Measurements from ENCODE around the gene HASPIN. TPM values are rescaled to one million over a fixed set of nuclear protein-coding genes. Genes with fewer than 3 reads are reported as not detected.
A peak's percentile ranks its signal among the peaks of the same experiment; 100 is the strongest.
"Not testable (repeated sequence)": the region's sequence is repeated elsewhere in the genome, so short reads cannot be mapped to it uniquely, and the experiment has no call there.

HASPIN gene
- total RNA-seq, 2 donors from 2014 or later = 44.2 to 64.6 TPM

- H3K4me1 Mint-ChIP-seq (ENCODE audit: low read depth in 2 of 2) = peaks cover 23 to 32% of the 10 kb centered on the region in 2 donors
- H3K27me3 Mint-ChIP-seq = no peaks in the 10 kb centered on the region
- ATAC-seq (no peak), DNase-seq (ENCODE audit: low spot score) (no peak)
- peak overlapping the region; percentile 89 to 90 for H3K27ac Mint-ChIP-seq
- no peaks in the 10 kb centered on the region for H3K9me3 Mint-ChIP-seq
- H3K36me3 Mint-ChIP-seq = peaks cover 26% of the 10 kb centered on the region
- H3K4me3 Mint-ChIP-seq = peak overlapping the region; percentile 76
These were observed 34.2 kb upstream of the HASPIN start for GRCh38 chr17:3689262-3690093.

GRCh38 chr17:3690094-3690715 lies 33.5 kb upstream of the HASPIN start:
- Mint-ChIP-seq H3K9me3 (no peaks in the 10 kb centered on the region), H3K27ac (peak overlapping the region; percentile 90 to 92), H3K36me3 (peaks cover 30% of the 10 kb centered on the region), H3K4me3 (peak overlapping the region; percentile 76), H3K4me1 (ENCODE audit: low read depth in 2 of 2) (peaks cover 25 to 34% of the 10 kb centered on the region in 2 donors), H3K27me3 (no peaks in the 10 kb centered on the region)
- DNase-seq (ENCODE audit: low spot score) = no peak
- ATAC-seq = no peak

GRCh38 chr17:3691617-3692067 lies 32.1 kb upstream of the HASPIN start:
- Mint-ChIP-seq H3K9me3 (no peaks in the 10 kb centered on the region), H3K27ac (peak overlapping the region; percentile 90 to 92), H3K4me3 (peak overlapping the region; percentile 67), H3K4me1 (ENCODE audit: low read depth in 2 of 2) (peaks cover 23 to 40% of the 10 kb centered on the region in 2 donors), H3K36me3 (peaks cover 30% of the 10 kb centered on the region), H3K27me3 (no peaks in the 10 kb centered on the region)
- ATAC-seq (no peak), DNase-seq (ENCODE audit: low spot score) (no peak)

DNA sequence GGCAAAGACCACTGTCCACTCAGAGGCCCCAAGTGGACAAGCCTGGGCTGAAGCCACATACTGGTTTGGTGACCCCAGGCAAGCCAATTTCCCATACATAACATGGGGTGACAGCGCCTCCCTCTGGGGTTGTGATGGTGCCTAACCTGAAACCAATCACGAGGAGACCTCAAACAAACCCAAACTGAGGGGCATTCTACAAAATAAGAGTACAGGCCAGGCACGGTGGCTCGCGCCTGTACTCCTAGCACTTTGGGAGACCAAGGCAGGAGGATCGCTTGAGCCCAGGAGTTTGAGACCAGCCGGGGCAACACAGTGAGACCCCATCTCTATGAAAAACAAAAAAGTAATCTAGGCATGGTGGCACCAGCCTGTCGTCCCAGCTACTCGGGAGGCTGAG lies 31.4 kb upstream of the HASPIN start:
- no peaks in the 10 kb centered on the region for H3K9me3 Mint-ChIP-seq
- H3K4me3 Mint-ChIP-seq = peak overlapping the region; percentile 95
- ATAC-seq = no peak
- peaks cover 26 to 40% of the 10 kb centered on the region in 2 donors for H3K4me1 Mint-ChIP-seq (ENCODE audit: low read depth in 2 of 2)
- peaks cover 30% of the 10 kb centered on the region for H3K36me3 Mint-ChIP-seq
- peak overlapping the region; percentile 90 to 92 for H3K27ac Mint-ChIP-seq
- DNase-seq (ENCODE audit: low spot score) = no peak
- H3K27me3 Mint-ChIP-seq = no peaks in the 10 kb centered on the region

DNA sequence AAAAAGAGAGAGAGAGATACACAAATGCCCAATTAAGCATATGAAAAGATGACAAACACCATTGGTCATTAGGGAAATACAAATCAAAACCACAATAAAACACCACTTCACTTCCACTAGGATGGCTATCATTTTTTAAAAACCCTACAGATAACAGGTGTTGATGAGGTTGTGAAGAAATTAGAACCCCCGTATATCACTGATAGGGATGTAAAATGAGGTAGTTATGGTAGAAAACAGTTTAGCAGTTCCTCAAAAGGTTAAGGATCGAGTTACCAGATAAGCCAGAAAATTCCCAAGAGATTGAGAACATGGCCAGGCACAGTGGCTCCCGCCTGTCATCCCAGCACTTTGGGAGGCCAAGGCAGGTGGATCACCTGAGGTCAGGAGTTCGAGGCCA lies 30.6 kb upstream of the HASPIN start:
- Mint-ChIP-seq H3K9me3 (no peaks in the 10 kb centered on the region), H3K36me3 (peaks cover 30% of the 10 kb centered on the region), H3K27ac (peak overlapping the region; percentile 90 to 92), H3K27me3 (no peaks in the 10 kb centered on the region), H3K4me1 (ENCODE audit: low read depth in 2 of 2) (peaks cover 31 to 47% of the 10 kb centered on the region in 2 donors), H3K4me3 (peak overlapping the region; percentile 95)
- DNase-seq (ENCODE audit: low spot score) (no peak), ATAC-seq (no peak)

- peak; percentile 82 to 85 for ATAC-seq
- peak; percentile 94 for DNase-seq (ENCODE audit: low spot score)
- peaks cover 30% of the 10 kb centered on the region for H3K36me3 Mint-ChIP-seq
These were observed 29.9 kb upstream of the HASPIN start for GRCh38 chr17:3693829-3694231.

GRCh38 chr17:3695129-3695722 lies 28.5 kb upstream of the HASPIN start:
- Mint-ChIP-seq H3K36me3 (peaks cover 31% of the 10 kb centered on the region), H3K4me3 (peak overlapping the region; percentile 95), H3K9me3 (no peaks in the 10 kb centered on the region), H3K27me3 (no peaks in the 10 kb centered on the region), H3K27ac (peak overlapping the region; percentile 90 to 93), H3K4me1 (ENCODE audit: low read depth in 2 of 2) (peaks cover 34 to 47% of the 10 kb centered on the region in 2 donors)
- no peak for DNase-seq (ENCODE audit: low spot score)
- peak; percentile 1 to 4 for ATAC-seq

More at GRCh38 chr17:3693829-3694231, 29.9 kb upstream of the HASPIN start:
- Mint-ChIP-seq H3K27me3 (no peaks in the 10 kb centered on the region), H3K9me3 (no peaks in the 10 kb centered on the region), H3K27ac (peak overlapping the region; percentile 90 to 92), H3K4me1 (ENCODE audit: low read depth in 2 of 2) (peaks cover 33 to 47% of the 10 kb centered on the region in 2 donors), H3K4me3 (peak overlapping the region; percentile 95)

- Mint-ChIP-seq H3K4me3 (peak within 1 kb of the TSS; percentile 95), H3K27ac (peak within 1 kb of the TSS; percentile 90 to 93), H3K9me3 (no peaks in the 10 kb centered on the region), H3K27me3 (no peaks in the 10 kb centered on the region), H3K4me1 (ENCODE audit: low read depth in 2 of 2) (peaks cover 33 to 48% of the 10 kb centered on the region in 2 donors), H3K36me3 (peaks cover 34% of the 10 kb centered on the region)
- ATAC-seq (peak; percentile 80 to 85), DNase-seq (ENCODE audit: low spot score) (peak; percentile 91)
These were observed 27.8 kb upstream of the HASPIN start, which contains the start of gene P2RX5 for GRCh38 chr17:3695723-3696411. Gene P2RX5 (minus strand): TSS chr17:3696155. CDS start chr17:3696005, 150 bp downstream.

DNA sequence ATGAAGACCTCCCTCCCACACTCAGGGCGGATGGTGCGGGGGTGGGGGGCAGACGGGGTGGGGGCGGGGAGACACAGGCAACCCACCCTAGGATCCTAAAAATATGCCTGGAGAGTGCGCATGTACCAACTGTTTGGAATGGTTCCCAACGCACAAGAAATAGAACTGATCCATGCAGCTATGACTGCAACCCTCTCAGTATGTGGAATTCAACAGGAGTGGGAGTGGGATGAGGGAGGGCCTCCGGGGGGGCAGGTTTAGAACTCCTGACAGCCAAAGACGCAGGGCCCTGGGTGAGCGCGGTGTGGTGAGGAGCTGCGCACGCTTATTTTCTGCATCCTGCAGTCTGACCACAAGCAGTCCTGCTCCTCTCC lies 26.6 kb upstream of the HASPIN start:
- DNase-seq (ENCODE audit: low spot score) (no peak), ATAC-seq (no peak)
- H3K9me3 Mint-ChIP-seq = no peaks in the 10 kb centered on the region
- H3K4me1 Mint-ChIP-seq (ENCODE audit: low read depth in 2 of 2) = peaks cover 34 to 46% of the 10 kb centered on the region in 2 donors
- peaks cover 34% of the 10 kb centered on the region for H3K36me3 Mint-ChIP-seq
- H3K27ac Mint-ChIP-seq = peak overlapping the region; percentile 64 to 93
- H3K4me3 Mint-ChIP-seq = peak overlapping the region; percentile 63
- no peaks in the 10 kb centered on the region for H3K27me3 Mint-ChIP-seq

DNA sequence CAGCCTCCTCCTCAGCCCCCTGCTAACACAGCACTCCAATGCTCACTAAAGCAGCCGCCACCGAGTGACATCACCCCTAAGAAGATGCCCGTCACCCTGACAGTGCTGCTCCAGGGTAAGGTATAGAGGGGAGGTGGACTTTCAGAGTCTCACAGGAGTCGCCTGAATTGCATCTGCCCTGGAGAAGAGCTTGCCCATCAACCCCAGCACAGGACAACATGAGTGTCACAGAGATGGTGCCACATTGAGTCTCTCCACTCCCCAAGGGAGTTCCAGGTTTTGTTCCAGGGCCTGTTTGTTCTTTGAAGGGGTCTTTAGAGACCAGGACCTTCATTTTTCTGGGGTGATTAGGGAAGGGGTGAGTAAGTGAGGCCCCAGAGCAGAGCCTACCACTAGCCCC lies 25.6 kb upstream of the HASPIN start:
- ATAC-seq (no peak), DNase-seq (ENCODE audit: low spot score) (peak; percentile 29)
- H3K36me3 Mint-ChIP-seq = peaks cover 36% of the 10 kb centered on the region
- H3K4me3 Mint-ChIP-seq = peak overlapping the region; percentile 63
- H3K27me3 Mint-ChIP-seq = no peaks in the 10 kb centered on the region
- H3K9me3 Mint-ChIP-seq = peaks cover 3% of the 10 kb centered on the region
- H3K4me1 Mint-ChIP-seq (ENCODE audit: low read depth in 2 of 2) = peaks cover 43 to 48% of the 10 kb centered on the region in 2 donors
- peak overlapping the region; percentile 64 to 93 for H3K27ac Mint-ChIP-seq

GRCh38 chr17:3699951-3700350 lies 23.8 kb upstream of the HASPIN start:
- Mint-ChIP-seq H3K9me3 (peaks cover 3% of the 10 kb centered on the region), H3K27me3 (no peaks in the 10 kb centered on the region), H3K27ac (peak overlapping the region; percentile 66 to 93), H3K36me3 (peaks cover 23% of the 10 kb centered on the region), H3K4me1 (ENCODE audit: low read depth in 2 of 2) (peaks cover 49 to 53% of the 10 kb centered on the region in 2 donors), H3K4me3 (peak overlapping the region; percentile 48)
- ATAC-seq (no peak), DNase-seq (ENCODE audit: low spot score) (no peak)

DNA sequence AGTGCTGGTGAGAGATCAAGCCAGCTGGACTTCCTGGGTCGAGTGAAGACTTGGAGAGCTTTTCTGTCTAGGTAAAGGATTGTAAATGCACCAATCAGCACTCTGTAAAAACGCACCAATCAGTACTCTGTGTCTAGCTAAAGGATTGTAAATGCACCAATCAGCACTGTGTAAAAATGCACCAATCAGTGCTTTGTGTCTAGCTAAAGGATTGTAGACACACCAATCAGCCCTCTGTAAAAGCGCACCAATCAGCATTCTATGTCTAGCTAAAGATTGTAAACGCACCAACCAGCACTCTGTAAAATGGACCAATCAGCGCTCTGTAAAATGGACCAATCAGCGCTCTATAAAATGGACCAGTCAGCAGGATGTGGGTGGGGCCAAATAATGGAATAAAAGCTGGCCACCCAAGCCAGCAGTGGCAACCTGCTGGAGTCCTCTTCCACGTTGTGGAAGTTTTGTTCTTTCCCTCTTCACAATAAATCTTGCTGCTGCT lies 21.6 kb upstream of the HASPIN start:
- H3K4me3 Mint-ChIP-seq = peak overlapping the region; percentile 48
- H3K27ac Mint-ChIP-seq = peak overlapping the region; percentile 86 to 93
- DNase-seq (ENCODE audit: low spot score); H3K9me3 Mint-ChIP-seq; ATAC-seq; H3K27me3 Mint-ChIP-seq: not testable (repeated sequence)
- peaks cover 26% of the 10 kb centered on the region for H3K36me3 Mint-ChIP-seq
- H3K4me1 Mint-ChIP-seq (ENCODE audit: low read depth in 2 of 2) = peaks cover 52 to 67% of the 10 kb centered on the region in 2 donors

Measured in natural killer cell treated with Interleukin-12 subunit alpha and Interleukin-12 subunit beta and Interleukin-15 and Interleukin-18, amount 100 ng/mL, for 72 hours (primary cell).